ENCODE data around the gene CYTH4. TPM values are rescaled to one million over a fixed set of nuclear protein-coding genes. Genes with fewer than 3 reads are reported as not detected.

CYTH4 gene
- total RNA-seq, 1 experiment from 2014 or later: not detected

GRCh38 chr22:37235897-37236607 lies 46.3 kb upstream of the CYTH4 start:
- intact Hi-C loops (cut with micrococcal nuclease): no loop called here
- CTCF ChIA-PET: interaction anchor here (0.6 kb wide), 1 partner anchor 192 kb away, joined by 3 read pairs; no protein-coding TSS in a partner anchor
- POLR2A ChIA-PET: no interaction called here
- Mint-ChIP-seq H3K36me3 (ENCODE audit: insufficient read depth, unreplicated experiment) (peaks cover 14% of the 10 kb centered on the region), H3K27ac (ENCODE audit: low read depth, unreplicated experiment) (no peak overlapping the region), H3K9me3 (ENCODE audit: unreplicated experiment) (no peaks in the 10 kb centered on the region), H3K4me1 (ENCODE audit: insufficient read depth, unreplicated experiment) (no peaks in the 10 kb centered on the region), H3K4me3 (ENCODE audit: unreplicated experiment) (no peak overlapping the region), H3K27me3 (ENCODE audit: insufficient read depth, unreplicated experiment) (no peaks in the 10 kb centered on the region)
- no peak for TF ChIP-seq CTCF (IDR thresholded peaks at IDR 0.05; ENCODE audit: unreplicated experiment)
- BruUV-seq (replicated peaks): no TSS peak
- no peak for DNase-seq (ENCODE audit: unreplicated experiment)

GRCh38 chr22:37237371-37238268 lies 44.7 kb upstream of the CYTH4 start:
- no TSS peak for BruUV-seq (replicated peaks)
- Mint-ChIP-seq H3K27me3 (ENCODE audit: insufficient read depth, unreplicated experiment) (no peaks in the 10 kb centered on the region), H3K9me3 (ENCODE audit: unreplicated experiment) (no peaks in the 10 kb centered on the region), H3K36me3 (ENCODE audit: insufficient read depth, unreplicated experiment) (peaks cover 14% of the 10 kb centered on the region), H3K4me3 (ENCODE audit: unreplicated experiment) (no peak overlapping the region), H3K4me1 (ENCODE audit: insufficient read depth, unreplicated experiment) (no peaks in the 10 kb centered on the region), H3K27ac (ENCODE audit: low read depth, unreplicated experiment) (no peak overlapping the region)
- TF ChIP-seq CTCF (IDR thresholded peaks at IDR 0.05; ENCODE audit: unreplicated experiment): no peak
- ChIA-PET CTCF (interaction anchor here (0.9 to 1.0 kb wide), 2 partner anchors 22 to 24 kb away, joined by 3 to 4 read pairs; no protein-coding TSS in a partner anchor), POLR2A (no interaction called here)
- intact Hi-C loops (cut with micrococcal nuclease): no loop called here
- no peak for DNase-seq (ENCODE audit: unreplicated experiment)

- ChIA-PET POLR2A (no interaction called here), CTCF (interaction anchor here (1.4 kb wide), 1 partner anchor 20 kb away, joined by 4 read pairs; no protein-coding TSS in a partner anchor)
- Mint-ChIP-seq H3K4me3 (ENCODE audit: unreplicated experiment) (no peak overlapping the region), H3K4me1 (ENCODE audit: insufficient read depth, unreplicated experiment) (peaks cover 11% of the 10 kb centered on the region), H3K36me3 (ENCODE audit: insufficient read depth, unreplicated experiment) (peaks cover 14% of the 10 kb centered on the region), H3K9me3 (ENCODE audit: unreplicated experiment) (no peaks in the 10 kb centered on the region), H3K27ac (ENCODE audit: low read depth, unreplicated experiment) (no peak overlapping the region), H3K27me3 (ENCODE audit: insufficient read depth, unreplicated experiment) (no peaks in the 10 kb centered on the region)
- TF ChIP-seq CTCF (IDR thresholded peaks at IDR 0.05; ENCODE audit: unreplicated experiment): no peak
- BruUV-seq (replicated peaks): no TSS peak
- DNase-seq (ENCODE audit: unreplicated experiment): no peak
- intact Hi-C loops (cut with micrococcal nuclease): no loop called here
Observed at GRCh38 chr22:37239336-37240239, 42.7 kb upstream of the CYTH4 start.
